Ishikawa (cell line): Measurements from ENCODE around the gene SH2B3.

Experiments used
- CEBPB ChIP-seq: IDR thresholded peaks from 2 replicates; pipeline ENCODE4 v1.6.1; 2012
- CREB1 ChIP-seq: IDR thresholded peaks from 2 replicates; pipeline ENCODE4 v1.6.1; 2012; ENCODE audit warnings: low read depth
- EGR1 ChIP-seq: IDR thresholded peaks from 2 replicates; pipeline ENCODE4 v1.6.1; 2012
- EP300 ChIP-seq: IDR thresholded peaks from 2 replicates; pipeline ENCODE4 v1.6.1; 2012; ENCODE audit warnings: borderline replicate concordance
- FOXM1 ChIP-seq: IDR thresholded peaks from 2 replicates; pipeline ENCODE4 v1.6.1; 2012; ENCODE audit warnings: low read depth, borderline replicate concordance
- NFIC ChIP-seq: IDR thresholded peaks from 2 replicates; pipeline ENCODE4 v1.6.1; 2012
- RAD21 ChIP-seq: IDR thresholded peaks from 2 replicates; pipeline ENCODE4 v1.6.1; 2012; ENCODE audit warnings: low read depth
- TAF1 ChIP-seq: IDR thresholded peaks from 2 replicates; pipeline ENCODE4 v1.6.1; 2012; ENCODE audit warnings: low read depth, mild to moderate bottlenecking
- TCF12 ChIP-seq: IDR thresholded peaks from 2 replicates; pipeline ENCODE4 v1.6.1; 2012; ENCODE audit warnings: low read depth
- TEAD4 ChIP-seq: IDR thresholded peaks from 2 replicates; pipeline ENCODE4 v1.6.1; 2012
- YY1 ChIP-seq: IDR thresholded peaks from 2 replicates; pipeline ENCODE4 v1.6.1; 2012; ENCODE audit warnings: low read depth
- ZBTB7A ChIP-seq: IDR thresholded peaks from 2 replicates; pipeline ENCODE4 v1.6.1; 2012; ENCODE audit warnings: low read depth
- TF ChIP-seq, protein P1 (sequence below): IDR thresholded peaks from 2 replicates; pipeline ENCODE4 v1.6.1; 2012; ENCODE audit warnings: low read depth, mild to moderate bottlenecking
- TF ChIP-seq, protein P2 (sequence below): IDR thresholded peaks from 2 replicates; pipeline ENCODE4 v1.6.1; 2012
- TF ChIP-seq, protein P3 (sequence below): IDR thresholded peaks from 2 replicates; pipeline ENCODE4 v1.6.1; 2012

Gene SH2B3

DNA sequence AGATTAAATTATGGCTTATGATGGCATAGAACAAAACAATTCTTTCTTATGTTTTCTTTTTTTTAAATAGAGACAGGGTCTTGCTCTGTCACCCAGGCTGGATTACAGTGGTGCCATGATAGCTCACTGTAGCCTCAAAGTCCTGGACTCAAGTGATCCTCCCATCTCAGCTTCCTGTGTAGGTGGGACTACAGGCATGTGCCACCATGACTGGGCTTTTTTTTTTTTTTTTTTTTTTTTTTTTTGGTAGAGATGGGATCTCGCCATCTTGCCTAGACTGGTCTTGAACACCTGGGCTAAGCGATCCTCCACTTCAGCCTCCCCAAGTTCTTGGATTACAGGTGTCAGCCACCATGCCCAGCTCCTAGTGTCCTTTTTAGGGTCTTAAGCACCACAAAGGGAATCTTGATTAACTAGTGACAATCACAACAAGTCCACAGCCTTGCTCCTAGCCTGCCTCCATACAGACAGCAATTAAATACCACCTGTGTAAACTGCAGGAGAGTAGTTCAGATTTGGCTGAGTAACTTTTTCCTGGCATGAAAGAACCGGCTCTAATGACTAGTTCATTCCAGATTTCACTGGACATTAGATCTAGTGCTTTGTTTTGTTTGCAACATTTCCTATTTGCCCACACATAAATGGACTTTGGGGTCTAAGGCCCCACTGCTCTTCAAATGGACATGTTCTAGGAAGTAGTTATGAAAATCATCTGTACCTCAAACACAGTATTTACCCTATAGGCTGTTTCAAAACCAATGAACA is 61.6 kb downstream of the SH2B3 start:
- TF ChIP-seq TAF1 (no peak), NFIC (no peak), TEAD4 (no peak), TCF12 (no peak), CEBPB (no peak), ZBTB7A (no peak), YY1 (no peak), CREB1 (no peak), FOXM1 (no peak), EP300 (no peak), RAD21 (no peak)
- TF ChIP-seq, protein P1, sequence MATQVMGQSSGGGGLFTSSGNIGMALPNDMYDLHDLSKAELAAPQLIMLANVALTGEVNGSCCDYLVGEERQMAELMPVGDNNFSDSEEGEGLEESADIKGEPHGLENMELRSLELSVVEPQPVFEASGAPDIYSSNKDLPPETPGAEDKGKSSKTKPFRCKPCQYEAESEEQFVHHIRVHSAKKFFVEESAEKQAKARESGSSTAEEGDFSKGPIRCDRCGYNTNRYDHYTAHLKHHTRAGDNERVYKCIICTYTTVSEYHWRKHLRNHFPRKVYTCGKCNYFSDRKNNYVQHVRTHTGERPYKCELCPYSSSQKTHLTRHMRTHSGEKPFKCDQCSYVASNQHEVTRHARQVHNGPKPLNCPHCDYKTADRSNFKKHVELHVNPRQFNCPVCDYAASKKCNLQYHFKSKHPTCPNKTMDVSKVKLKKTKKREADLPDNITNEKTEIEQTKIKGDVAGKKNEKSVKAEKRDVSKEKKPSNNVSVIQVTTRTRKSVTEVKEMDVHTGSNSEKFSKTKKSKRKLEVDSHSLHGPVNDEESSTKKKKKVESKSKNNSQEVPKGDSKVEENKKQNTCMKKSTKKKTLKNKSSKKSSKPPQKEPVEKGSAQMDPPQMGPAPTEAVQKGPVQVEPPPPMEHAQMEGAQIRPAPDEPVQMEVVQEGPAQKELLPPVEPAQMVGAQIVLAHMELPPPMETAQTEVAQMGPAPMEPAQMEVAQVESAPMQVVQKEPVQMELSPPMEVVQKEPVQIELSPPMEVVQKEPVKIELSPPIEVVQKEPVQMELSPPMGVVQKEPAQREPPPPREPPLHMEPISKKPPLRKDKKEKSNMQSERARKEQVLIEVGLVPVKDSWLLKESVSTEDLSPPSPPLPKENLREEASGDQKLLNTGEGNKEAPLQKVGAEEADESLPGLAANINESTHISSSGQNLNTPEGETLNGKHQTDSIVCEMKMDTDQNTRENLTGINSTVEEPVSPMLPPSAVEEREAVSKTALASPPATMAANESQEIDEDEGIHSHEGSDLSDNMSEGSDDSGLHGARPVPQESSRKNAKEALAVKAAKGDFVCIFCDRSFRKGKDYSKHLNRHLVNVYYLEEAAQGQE = no peak
- TF ChIP-seq, protein P2, sequence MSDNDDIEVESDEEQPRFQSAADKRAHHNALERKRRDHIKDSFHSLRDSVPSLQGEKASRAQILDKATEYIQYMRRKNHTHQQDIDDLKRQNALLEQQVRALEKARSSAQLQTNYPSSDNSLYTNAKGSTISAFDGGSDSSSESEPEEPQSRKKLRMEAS = no peak

DNA sequence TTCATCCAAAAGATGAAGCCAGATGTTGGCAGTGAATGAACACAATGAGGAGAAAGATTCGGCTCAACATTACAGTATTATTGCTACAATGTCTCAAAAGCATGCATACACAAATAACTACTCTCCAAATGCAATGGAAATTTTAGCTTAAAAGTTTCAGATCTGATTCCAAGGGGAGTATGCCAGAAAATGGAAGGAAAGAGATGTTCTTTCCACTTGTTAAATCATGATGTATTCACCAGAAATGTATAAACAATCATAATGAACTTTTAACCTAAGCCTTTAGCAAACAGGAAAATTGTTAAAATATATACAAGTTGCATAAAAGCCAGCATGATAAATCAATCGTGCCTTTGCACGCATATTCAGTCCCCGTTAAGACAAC is 62.1 kb downstream of the SH2B3 start:
- TF ChIP-seq CREB1 = no peak
- TF ChIP-seq EGR1 = no peak
- TF ChIP-seq, protein P3, sequence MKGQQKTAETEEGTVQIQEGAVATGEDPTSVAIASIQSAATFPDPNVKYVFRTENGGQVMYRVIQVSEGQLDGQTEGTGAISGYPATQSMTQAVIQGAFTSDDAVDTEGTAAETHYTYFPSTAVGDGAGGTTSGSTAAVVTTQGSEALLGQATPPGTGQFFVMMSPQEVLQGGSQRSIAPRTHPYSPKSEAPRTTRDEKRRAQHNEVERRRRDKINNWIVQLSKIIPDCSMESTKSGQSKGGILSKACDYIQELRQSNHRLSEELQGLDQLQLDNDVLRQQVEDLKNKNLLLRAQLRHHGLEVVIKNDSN = no peak
- no peak for TF ChIP-seq RAD21
- TF ChIP-seq CEBPB = no peak
- TF ChIP-seq YY1 = no peak
- TF ChIP-seq ZBTB7A = no peak
- TF ChIP-seq NFIC = no peak
- TF ChIP-seq FOXM1 = no peak
- no peak for TF ChIP-seq TEAD4
- TF ChIP-seq, protein P1 = no peak
- no peak for TF ChIP-seq TCF12
- TF ChIP-seq, protein P2 = no peak
- TF ChIP-seq TAF1 = no peak

DNA sequence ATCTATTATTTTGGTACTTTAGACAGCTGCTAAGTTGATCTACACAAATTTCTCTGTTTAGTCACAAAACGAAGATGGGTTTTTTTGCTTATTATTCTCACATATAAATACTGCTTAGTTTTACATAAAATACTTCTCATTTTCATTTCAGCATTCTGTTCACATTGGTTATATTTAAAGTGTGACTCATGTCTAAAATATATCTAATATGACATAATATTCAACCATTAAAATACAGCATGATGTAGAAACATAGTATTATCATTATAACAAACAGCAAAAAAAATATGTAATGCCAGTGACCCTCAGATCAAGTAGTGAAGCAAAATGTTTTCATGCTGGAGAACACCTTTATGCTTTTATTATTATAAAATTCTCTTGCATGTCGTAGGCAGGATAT is 63.7 kb downstream of the SH2B3 start:
- no peak for TF ChIP-seq TAF1
- no peak for TF ChIP-seq EGR1
- no peak for TF ChIP-seq CREB1
- TF ChIP-seq YY1 = no peak
- TF ChIP-seq, protein P2 = no peak
- TF ChIP-seq, protein P3 = no peak
- TF ChIP-seq FOXM1 = no peak
- no peak for TF ChIP-seq TCF12
- TF ChIP-seq RAD21 = no peak
- TF ChIP-seq EP300 = no peak
- TF ChIP-seq TEAD4 = no peak
- no peak for TF ChIP-seq CEBPB
- TF ChIP-seq NFIC = no peak
- TF ChIP-seq ZBTB7A = no peak
- TF ChIP-seq, protein P1 = no peak

DNA sequence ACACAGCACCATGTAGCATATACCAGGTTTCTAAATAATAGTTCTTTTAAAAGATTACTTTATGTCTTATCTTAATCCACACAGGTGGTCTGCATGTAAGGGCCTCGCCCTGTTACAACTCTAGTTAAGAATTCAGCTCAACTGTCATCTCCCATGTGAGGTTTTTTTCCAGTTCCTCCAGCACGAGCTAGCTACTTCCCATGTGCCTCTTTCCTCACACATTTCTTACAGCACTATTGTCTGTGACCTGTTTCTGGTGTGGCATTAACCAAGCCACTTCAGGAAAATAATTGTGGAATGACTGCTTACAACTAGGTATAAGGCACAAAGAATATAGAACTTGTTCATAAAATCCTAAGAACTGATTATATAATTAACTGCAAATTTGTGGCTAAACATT is 65.5 kb downstream of the SH2B3 start:
- TF ChIP-seq FOXM1 (no peak), EGR1 (no peak), RAD21 (no peak), CEBPB (no peak), ZBTB7A (no peak), TEAD4 (no peak), CREB1 (no peak)
- TF ChIP-seq, protein P3 = no peak
